Tongue (tissue), 2 donors: ENCODE results near the gene SLC25A1. TPM values are rescaled to one million over a fixed set of nuclear protein-coding genes. Genes with fewer than 3 reads are reported as not detected.

Source experiments
- DNase-seq: peaks from one replicate; pipeline ENCODE4 v3.0.0-alpha.2; 2015
- total RNA-seq: library from RNA; depleted of rRNA; stranded (reverse); fragments of >200 nt; gene quantifications from one replicate; pipeline ENCODE4 v1.2.3, GENCODE V29; 2014

The SLC25A1 gene
- total RNA-seq, 1 donor from 2014 or later: 20.6 TPM

DNA sequence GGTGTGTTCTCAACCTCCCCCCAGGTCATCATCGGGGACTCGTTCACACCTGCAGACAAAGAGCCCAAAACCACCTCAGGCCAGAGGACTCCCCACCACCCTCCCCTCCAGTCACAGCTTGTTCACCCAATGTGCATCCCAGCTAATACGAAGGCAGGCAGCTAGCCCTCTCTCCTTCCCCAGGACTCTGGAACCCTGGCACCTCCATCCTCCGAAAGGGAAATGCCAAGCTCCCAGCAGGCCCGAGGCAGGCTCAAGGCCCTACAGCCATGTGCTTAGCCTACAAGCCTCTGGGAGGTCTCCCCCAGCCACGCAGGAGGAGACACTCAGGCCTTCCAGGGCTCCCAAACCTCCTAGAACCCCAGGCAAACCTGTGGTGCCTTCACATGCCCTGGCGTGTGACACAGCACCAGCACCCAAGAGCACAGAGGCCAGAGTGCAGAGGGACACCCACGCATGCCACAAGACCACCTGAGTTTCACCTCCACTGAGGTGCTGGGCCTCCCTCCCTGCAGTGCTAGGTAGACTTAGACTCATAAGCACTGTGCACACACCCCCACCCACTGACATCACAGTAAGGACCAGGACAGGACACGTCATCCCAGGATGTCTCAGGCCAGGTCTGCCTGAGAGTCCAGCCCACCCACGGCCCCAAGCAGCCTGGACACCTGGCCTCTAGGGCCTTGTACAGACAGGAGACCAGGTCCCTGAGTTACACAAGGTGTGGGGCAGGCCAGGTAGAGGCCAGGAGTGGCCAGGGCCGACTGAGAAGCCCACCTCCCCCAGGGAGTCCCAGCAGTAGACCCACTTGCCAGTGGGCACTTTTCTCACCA, 40.9 kb downstream of the SLC25A1 start:
- DNase-seq: no peak

DNA sequence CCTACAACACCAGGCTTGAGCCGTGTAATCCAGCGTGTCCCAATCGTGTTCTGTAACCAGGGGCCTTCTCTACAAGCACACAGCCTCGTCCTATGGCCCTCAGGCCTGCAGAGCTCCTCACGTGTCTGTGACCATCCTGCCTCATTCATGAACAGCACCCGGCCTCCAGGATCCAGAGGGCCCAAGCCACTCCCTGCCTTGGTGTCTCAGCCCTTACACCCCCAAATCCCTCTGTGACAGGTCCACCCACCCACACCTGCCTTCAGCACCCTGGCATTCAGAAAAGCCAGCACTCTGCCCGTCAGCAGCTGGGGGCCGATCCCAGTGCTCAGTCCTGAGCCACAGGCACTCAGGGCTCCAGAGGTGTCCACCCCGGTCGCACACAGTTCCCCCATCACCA, 41.6 kb downstream of the SLC25A1 start:
- no peak for DNase-seq

DNA sequence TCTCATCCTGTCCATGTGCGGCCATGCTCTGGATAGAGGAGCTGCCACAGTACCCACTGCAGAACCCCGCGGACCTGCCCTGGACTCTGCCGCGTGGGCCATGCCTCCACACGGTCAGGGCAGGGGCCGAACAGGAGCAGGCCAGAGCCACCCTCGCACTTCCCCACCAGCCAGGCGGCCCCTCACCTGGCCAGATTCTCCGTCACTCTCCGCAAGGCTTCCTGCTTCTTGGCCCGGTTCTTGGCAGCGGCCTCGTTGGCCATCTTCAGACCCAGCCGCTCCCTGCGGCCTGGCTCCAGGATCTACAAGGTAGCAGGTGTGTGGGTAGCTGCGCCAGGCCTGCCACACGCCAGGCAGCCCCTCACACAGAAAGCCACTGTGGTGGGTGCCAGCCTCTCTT, 43.7 kb downstream of the SLC25A1 start:
- DNase-seq: no peak

- DNase-seq: no peak
Measured at GRCh38 chr22:19134176-19134831, 44.2 kb downstream of the SLC25A1 start.

DNA sequence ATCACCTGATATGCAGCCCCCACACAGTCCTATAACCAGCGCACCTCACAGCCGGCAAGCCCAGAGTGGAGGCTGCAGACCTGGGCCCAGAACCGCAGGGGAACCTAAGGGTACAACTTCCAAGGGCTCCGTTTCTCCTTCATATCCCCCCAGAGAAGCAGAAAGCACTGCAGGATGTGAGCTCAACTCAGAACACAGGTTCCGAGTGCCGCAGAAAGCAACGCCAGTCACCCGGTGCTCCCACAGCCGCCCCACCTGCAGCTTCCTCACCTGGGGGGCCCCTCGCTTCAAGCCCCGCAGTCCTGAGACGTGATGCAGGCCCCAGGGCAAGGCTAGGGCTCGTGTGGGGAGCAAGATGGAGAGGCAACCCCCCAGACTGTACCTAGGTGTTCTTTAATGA, 45.0 kb downstream of the SLC25A1 start:
- no peak for DNase-seq

- DNase-seq: no peak
Measured at GRCh38 chr22:19132693-19133400, 45.7 kb downstream of the SLC25A1 start.

GRCh38 chr22:19132153-19132552, 46.4 kb downstream of the SLC25A1 start:
- DNase-seq: no peak

DNA sequence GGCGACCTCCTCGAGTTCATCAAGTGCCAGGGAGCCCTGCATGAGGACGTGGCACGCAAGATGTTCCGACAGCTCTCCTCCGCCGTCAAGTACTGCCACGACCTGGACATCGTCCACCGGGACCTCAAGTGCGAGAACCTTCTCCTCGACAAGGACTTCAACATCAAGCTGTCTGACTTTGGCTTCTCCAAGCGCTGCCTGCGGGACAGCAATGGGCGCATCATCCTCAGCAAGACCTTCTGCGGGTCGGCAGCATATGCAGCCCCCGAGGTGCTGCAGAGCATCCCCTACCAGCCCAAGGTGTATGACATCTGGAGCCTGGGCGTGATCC, 46.9 kb downstream of the SLC25A1 start:
- DNase-seq: no peak

- DNase-seq: no peak
Measured at GRCh38 chr22:19130959-19131684, 47.4 kb downstream of the SLC25A1 start, which contains the start of gene TSSK2. Gene TSSK2, plus strand, starts transcription at chr22:19131308. Its CDS starts 92 bp downstream, at chr22:19131400.

- DNase-seq: peak; percentile 44
Measured at GRCh38 chr22:19129871-19130270, 48.7 kb downstream of the SLC25A1 start.

DNA sequence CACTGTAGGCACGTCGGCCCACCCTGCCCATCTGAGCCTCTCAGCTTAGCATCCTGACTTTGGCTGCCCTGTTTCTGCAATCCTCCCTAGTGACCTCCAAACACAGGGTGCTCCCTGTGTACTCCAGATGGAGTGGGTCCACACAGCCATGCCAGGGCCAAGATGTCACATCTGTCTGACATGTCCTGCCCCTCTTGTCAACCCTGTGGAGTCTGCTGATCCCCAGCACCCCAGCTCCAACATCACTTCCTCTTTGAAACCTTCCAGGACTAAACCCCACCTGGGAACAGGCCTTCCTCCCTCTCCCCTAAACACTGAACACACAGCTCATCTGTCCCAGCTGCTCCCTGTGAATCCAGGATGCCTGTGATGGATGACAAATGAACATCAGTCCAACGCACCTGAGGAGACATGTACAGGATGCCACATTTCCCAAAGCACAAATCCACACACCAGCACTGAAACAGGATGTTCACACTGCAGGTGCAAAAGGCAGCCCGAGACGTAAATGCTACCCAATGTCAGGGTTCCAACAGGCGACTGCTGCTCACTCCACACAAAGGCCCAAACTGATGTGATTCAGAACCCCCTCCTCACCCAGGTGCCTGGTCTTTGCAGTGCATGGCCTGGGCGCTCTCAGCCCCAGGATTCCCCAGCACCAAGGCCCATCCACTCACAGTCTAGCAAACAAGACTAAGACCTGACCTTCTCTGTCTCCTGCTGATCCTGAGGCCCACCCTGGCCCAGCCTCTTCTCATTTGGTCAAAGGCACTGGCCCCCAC, 49.4 kb downstream of the SLC25A1 start:
- no peak for DNase-seq

DNA sequence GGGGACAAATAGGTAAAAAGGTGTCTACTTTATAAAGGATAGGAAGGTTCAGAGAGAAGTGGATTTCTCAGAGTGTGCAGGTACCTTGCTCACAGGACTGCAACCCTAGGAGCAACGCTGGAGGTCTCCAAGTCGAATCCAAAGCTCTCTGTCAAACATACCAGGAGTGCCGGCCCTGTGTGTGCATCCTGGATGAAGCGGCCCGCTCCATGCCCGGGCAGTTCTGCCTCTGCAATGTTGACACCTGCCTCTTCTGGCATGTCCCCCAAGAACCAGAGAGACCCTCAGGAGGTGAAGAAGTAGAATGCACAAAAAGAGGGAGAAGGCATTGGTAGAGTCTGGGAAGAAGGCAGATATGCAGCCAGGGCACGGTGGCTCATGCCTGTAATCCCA, 50.5 kb downstream of the SLC25A1 start:
- DNase-seq: no peak

- no peak for DNase-seq
Measured at GRCh38 chr22:19127329-19128008, 51.1 kb downstream of the SLC25A1 start.

GRCh38 chr22:19126309-19127273, 51.9 kb downstream of the SLC25A1 start:
- no peak for DNase-seq

Other genes with a start within 250 kb of the SLC25A1 start
- 7.6 TPM for gene PRODH, start 242.4 kb downstream of the SLC25A1 start, total RNA-seq
- gene DGCR2, start 56.3 kb downstream of the SLC25A1 start, total RNA-seq: 68.3 TPM
- gene TSSK2, start 47.4 kb downstream of the SLC25A1 start, total RNA-seq: not detected
- 11.7 TPM for gene ESS2, start 34.1 kb downstream of the SLC25A1 start, total RNA-seq
- not detected for gene GSC2, start 28.4 kb downstream of the SLC25A1 start, total RNA-seq
- gene CLTCL1, start 113.0 kb upstream of the SLC25A1 start, total RNA-seq: 60.1 TPM